ENCODE results near the gene TULP3. TPM values are rescaled to one million over a fixed set of nuclear protein-coding genes. Genes with fewer than 3 reads are reported as not detected.

Gene TULP3
- total and polyA plus RNA-seq, 2 donors (not counting 3 experiments of a cell fraction or from before 2014, with no cell fraction given): 30.8 to 31.0 TPM

- Histone ChIP-seq H3K4me2 (ENCODE audit: insufficient read depth, low read length) (no peak overlapping the region), H3K27ac (ENCODE audit: insufficient read depth, low read depth, low read length) (no peak overlapping the region), H3K27me3 (ENCODE audit: control insufficient read depth in 2 of 2, insufficient read depth in 2 of 2, low read length in 2 of 2) (no peaks in the 10 kb centered on the region), H3K36me3 (ENCODE audit: control insufficient read depth in 2 of 2, extremely low read depth in 1 of 2, insufficient read depth in 2 of 2, low read length in 2 of 2) (peaks cover 0 to 6% of the 10 kb centered on the region in 2 experiments), H4K20me1 (replicated peaks; ENCODE audit: control insufficient read depth, extremely low read depth, insufficient read depth, low read length) (no peaks in the 10 kb centered on the region), H3K9me3 (replicated peaks; ENCODE audit: control insufficient read depth, insufficient read depth, low read length) (no peaks in the 10 kb centered on the region), H3K79me2 (ENCODE audit: control insufficient read depth, insufficient read depth, low read length) (peaks cover 65% of the 10 kb centered on the region), H3K9ac (replicated peaks; ENCODE audit: extremely low read depth, insufficient read depth, low read length) (no peak overlapping the region), H3K4me1 (ENCODE audit: control insufficient read depth, extremely low read depth, insufficient read depth, low read length) (peaks cover 16% of the 10 kb centered on the region), H3K4me3 (replicated peaks in 1 of 3; ENCODE audit: insufficient read depth in 1 of 3, low read depth in 1 of 3, low read length in 3 of 3) (no peak overlapping the region), H3K9me1 (replicated peaks; ENCODE audit: control insufficient read depth, extremely low read depth, insufficient read depth, low read length) (no peaks in the 10 kb centered on the region), H2AFZ (ENCODE audit: low read depth, low read length) (no peak overlapping the region)
- BruUV-seq (replicated peaks): no TSS peak
- DNase-seq (ENCODE audit: low read depth, low spot score) (no peak), FAIRE-seq (no peak)
- CTCF ChIA-PET: no interaction called here
- intact Hi-C loops (cut with micrococcal nuclease): no loop called here
- POLR2A ChIA-PET: no interaction called here
- dilution Hi-C loops (cut with MboI; ENCODE audit: extremely low pct_ligation_motif_present, low sequenced_read_pairs): no loop called here
- TF ChIP-seq GATA2 (IDR thresholded peaks at IDR 0.05; ENCODE audit: insufficient read depth, insufficient read length, low read depth, low read length) (no peak), CTCF (IDR thresholded peaks at IDR 0.05; ENCODE audit: extremely low read depth in 1 of 2, insufficient read depth in 1 of 2, low read depth in 1 of 2, low read length in 2 of 2) (no peak), MAX (IDR thresholded peaks at IDR 0.05; ENCODE audit: insufficient read depth, insufficient read length) (no peak), MYC (IDR thresholded peaks at IDR 0.05; ENCODE audit: low read depth, low read length) (no peak), POLR2A (IDR thresholded peaks at IDR 0.05; ENCODE audit: low read depth, low read length) (no peak), JUN (IDR thresholded peaks at IDR 0.05; ENCODE audit: borderline replicate concordance, insufficient read depth, insufficient read length, low read depth) (no peak), POLR2AphosphoS5 (IDR thresholded peaks at IDR 0.05; ENCODE audit: insufficient read depth, low read depth, low read length) (no peak), EZH2 (IDR thresholded peaks at IDR 0.05; ENCODE audit: borderline replicate concordance, low read depth, low read length, severe bottlenecking) (no peak), FOS (IDR thresholded peaks at IDR 0.05; ENCODE audit: borderline replicate concordance, insufficient read depth, low read length) (no peak)
Measured at GRCh38 chr12:2970744-2971143, 80.1 kb downstream of the TULP3 start.

Data from endothelial cell of umbilical vein (primary cell).